Measurements from ENCODE around the gene CAD.

DNA sequence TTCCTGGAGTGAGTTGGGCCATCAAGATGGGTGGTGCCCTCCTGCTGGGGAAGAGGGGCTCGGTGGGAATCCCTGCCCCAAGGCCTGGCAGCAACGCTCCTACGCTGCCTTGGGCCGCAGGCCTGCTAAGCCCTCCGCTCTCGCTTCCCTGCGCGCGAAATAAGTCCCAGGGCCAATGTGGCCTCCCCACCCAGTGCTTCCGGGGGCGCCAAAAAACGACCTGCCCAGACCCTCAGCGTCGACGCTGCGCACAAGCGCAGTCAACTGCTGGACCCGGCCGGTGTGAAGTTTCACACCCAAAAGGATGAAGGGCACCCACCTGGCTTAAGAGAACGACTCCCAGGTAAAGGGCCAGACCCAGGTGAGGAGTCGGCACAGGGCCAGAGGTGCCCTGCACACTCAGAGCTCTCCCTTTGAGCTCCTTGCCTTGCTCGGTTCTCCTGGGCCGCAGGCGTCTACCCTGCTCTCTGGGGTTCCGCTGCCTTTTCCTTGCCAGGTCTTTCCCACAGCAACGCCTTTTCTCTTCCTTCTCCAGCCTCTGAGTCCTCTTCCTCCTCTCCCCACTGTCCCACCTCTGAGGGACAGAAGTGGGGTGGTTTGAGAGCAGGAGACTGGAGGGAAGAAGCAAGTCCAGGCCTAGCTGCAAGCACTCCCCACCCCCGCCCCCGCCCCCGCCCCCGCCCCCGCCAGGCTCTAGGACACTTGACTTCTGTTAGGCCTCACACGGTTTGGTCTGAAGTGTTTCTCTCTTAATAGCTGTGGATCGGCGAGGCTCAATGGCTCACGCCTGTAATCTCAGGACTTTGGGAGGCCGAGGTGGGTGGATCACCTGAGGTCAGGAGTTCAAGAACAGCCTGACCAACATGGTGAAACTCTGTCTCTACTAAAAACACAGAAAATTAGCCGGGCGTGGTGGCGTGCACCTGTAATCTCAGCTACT lies 58.3 kb downstream of the CAD start, which contains the start of gene DNAJC5G:
- TF ChIP-seq CTCF (IDR thresholded peaks at IDR 0.05 in 2 of 3, conservative IDR thresholded peaks at IDR 0.05 in 1 of 3; ENCODE audit: borderline replicate concordance in 1 of 3, insufficient read depth in 1 of 3, low read depth in 2 of 3, low read length in 2 of 3), result no peak
- no peak for TF ChIP-seq YY1 (IDR thresholded peaks at IDR 0.05; ENCODE audit: extremely low read depth, insufficient replicate concordance, low read depth, low read length)
- no peak for TF ChIP-seq RAD21 (IDR thresholded peaks at IDR 0.05; ENCODE audit: low read depth)
- TF ChIP-seq FOSL1 (IDR thresholded peaks at IDR 0.05; ENCODE audit: low read depth), result no peak
- TF ChIP-seq POLR2AphosphoS5 (IDR thresholded peaks at IDR 0.05; ENCODE audit: low read depth, low read length), result no peak
- TF ChIP-seq EZH2 (IDR thresholded peaks at IDR 0.05), result no peak
- no peak for TF ChIP-seq CEBPB (IDR thresholded peaks at IDR 0.05; ENCODE audit: low read depth)
- TF ChIP-seq JUND (IDR thresholded peaks at IDR 0.05), result no peak
- no peak for TF ChIP-seq ELF1 (IDR thresholded peaks at IDR 0.05; ENCODE audit: borderline replicate concordance, low read depth)
- no peak for TF ChIP-seq SRF (IDR thresholded peaks at IDR 0.05; ENCODE audit: low read depth)
- no peak for TF ChIP-seq EZH2phosphoT487 (IDR thresholded peaks at IDR 0.05; ENCODE audit: borderline replicate concordance)
- no peak for TF ChIP-seq SIN3A (IDR thresholded peaks at IDR 0.05; ENCODE audit: low read depth)
- TF ChIP-seq TCF7L2 (IDR thresholded peaks at IDR 0.05; ENCODE audit: borderline replicate concordance, extremely low read depth, insufficient read depth, insufficient read length), result no peak
- TF ChIP-seq POLR2A (IDR thresholded peaks at IDR 0.05; ENCODE audit: borderline replicate concordance, extremely low read depth, insufficient read depth, insufficient read length), result no peak

All from HCT116 (cell line).